ENCODE data around the gene TSPAN16. TPM values are rescaled to one million over a fixed set of nuclear protein-coding genes. Genes with fewer than 3 reads are reported as not detected.

TSPAN16 gene
- total RNA-seq, 2 donors from 2014 or later = not detected

Other genes starting within 250 kb of the TSPAN16 start
- gene LDLR, start 206.7 kb upstream of the TSPAN16 start, total RNA-seq = 100 to 1,000 TPM in 1 of 2 donors, 10 to 100 TPM in 1; 98.2 to 139 TPM
- gene SPC24, start 140.4 kb upstream of the TSPAN16 start, total RNA-seq = under 1 TPM; 0.62 to 0.89 TPM
- under 1 TPM; 0.63 to 0.72 TPM for gene KANK2, start 98.6 kb upstream of the TSPAN16 start, total RNA-seq
- gene ANGPTL8, start 56.5 kb upstream of the TSPAN16 start, total RNA-seq = not detected
- 1 to 10 TPM in 1 of 2 donors, under 1 TPM in 1; 0.62 to 6.1 TPM for gene DOCK6, start 33.6 kb upstream of the TSPAN16 start, total RNA-seq
- gene RAB3D, start 43.5 kb downstream of the TSPAN16 start, total RNA-seq = 1 to 10 TPM; 6.7 to 7.7 TPM
- 10 to 100 TPM; 15.3 to 21.9 TPM for gene TMEM205, start 50.1 kb downstream of the TSPAN16 start, total RNA-seq
- gene CCDC159, start 50.4 kb downstream of the TSPAN16 start, total RNA-seq = 10 to 100 TPM; 55.8 to 64.1 TPM
- 1 to 10 TPM; 7.1 to 7.5 TPM for gene PLPPR2, start 59.3 kb downstream of the TSPAN16 start, total RNA-seq
- 1 to 10 TPM; 2.6 to 2.9 TPM for gene SWSAP1, start 78.5 kb downstream of the TSPAN16 start, total RNA-seq
- 1 to 10 TPM; 7.3 to 9.9 TPM for gene EPOR, start 88.2 kb downstream of the TSPAN16 start, total RNA-seq
- gene RGL3, start 123.2 kb downstream of the TSPAN16 start, total RNA-seq = not detected
- gene ODAD3, start 139.0 kb downstream of the TSPAN16 start, total RNA-seq = not detected
- gene PRKCSH, start 139.5 kb downstream of the TSPAN16 start, total RNA-seq = 100 to 1,000 TPM; 233 to 250 TPM
- under 1 TPM in 1 of 2 donors, not detected in 1; 0.26 TPM for gene ELAVL3, start 184.9 kb downstream of the TSPAN16 start, total RNA-seq
- 10 to 100 TPM; 15.3 to 15.6 TPM for gene ZNF653, start 209.7 kb downstream of the TSPAN16 start, total RNA-seq
- gene ECSIT, start 233.0 kb downstream of the TSPAN16 start, total RNA-seq = 10 to 100 TPM; 22.6 to 23.9 TPM
- 1 to 10 TPM in 1 of 2 donors, not detected in 1; 2.6 TPM for gene CNN1, start 242.7 kb downstream of the TSPAN16 start, total RNA-seq

All from T-helper 17 cell (primary cell).